ENCODE data around the gene SLF2. TPM values are rescaled to one million over a fixed set of nuclear protein-coding genes. Genes with fewer than 3 reads are reported as not detected.
A peak's percentile ranks its signal among the peaks of the same experiment; 100 is the strongest.

SLF2 gene
- total and polyA plus RNA-seq, 2 of the 13 experiments (the other 11 are each of a cell fraction or from before 2014, with no cell fraction given) = 12.2 to 48.1 TPM

DNA sequence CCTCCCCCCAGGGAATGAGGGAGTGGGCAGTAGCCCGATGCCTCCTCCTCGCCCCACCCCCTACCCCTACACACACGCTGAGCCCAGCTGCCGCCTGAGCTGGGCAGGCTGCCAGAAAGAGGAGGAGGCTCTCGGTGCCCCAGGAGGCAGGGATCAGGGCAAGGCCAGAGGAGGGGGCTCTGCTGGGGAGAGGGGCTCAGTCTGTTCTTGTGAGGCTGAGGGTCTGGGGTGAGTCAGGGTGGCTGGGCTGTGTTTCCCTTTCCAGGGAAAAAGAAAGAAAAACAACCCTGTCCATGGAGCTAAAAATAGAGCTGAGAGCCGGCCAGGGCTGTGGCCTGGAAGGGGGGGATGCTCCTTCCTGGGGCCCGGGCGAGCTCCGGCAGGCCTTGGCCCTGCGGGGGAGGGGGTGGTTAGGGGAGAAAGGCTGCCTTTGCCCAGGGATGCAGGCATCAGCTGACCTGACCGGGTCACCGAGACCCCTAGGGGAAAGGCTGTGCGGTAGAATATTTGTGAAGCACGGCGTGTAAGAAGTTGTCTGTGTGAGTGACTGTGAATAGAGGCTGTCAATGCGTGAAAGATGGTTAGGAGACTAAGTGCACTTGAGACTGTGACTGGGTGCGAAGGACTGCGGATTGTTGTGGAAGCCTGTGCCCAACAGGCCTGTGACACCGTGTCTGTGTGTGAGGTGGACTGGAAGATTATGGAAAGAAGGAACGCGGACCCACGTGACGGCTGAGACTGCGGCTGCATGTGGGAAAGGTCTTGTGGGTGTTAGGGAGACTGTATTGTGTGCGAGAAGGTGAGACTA is 85.6 kb downstream of the SLF2 start (continued):
- TF ChIP-seq CBFB (CRISPR knock-in tag; IDR thresholded peaks at IDR 0.05) (no peak), NCOR1 (IDR thresholded peaks at IDR 0.05; ENCODE audit: borderline replicate concordance, low read length) (no peak), PAWR (CRISPR knock-in tag; IDR thresholded peaks at IDR 0.05; ENCODE audit: borderline replicate concordance) (no peak), ZNF446 (CRISPR knock-in tag; IDR thresholded peaks at IDR 0.05) (no peak), ZSCAN25 (CRISPR knock-in tag; IDR thresholded peaks at IDR 0.05) (no peak), RAD51 (IDR thresholded peaks at IDR 0.05; ENCODE audit: borderline replicate concordance) (no peak), ZFX (CRISPR knock-in tag; IDR thresholded peaks at IDR 0.05; ENCODE audit: low read depth) (peak; percentile 34), SP2 (CRISPR knock-in tag; IDR thresholded peaks at IDR 0.05) (no peak), GMEB2 (CRISPR knock-in tag; IDR thresholded peaks at IDR 0.05; ENCODE audit: low read depth) (no peak), ZNF792 (CRISPR knock-in tag; IDR thresholded peaks at IDR 0.05) (peak; percentile 55; the same call in 1 of the 2 replicates), TBX2 (CRISPR knock-in tag; IDR thresholded peaks at IDR 0.05; ENCODE audit: borderline replicate concordance) (no peak), HMGXB4 (CRISPR knock-in tag; IDR thresholded peaks at IDR 0.05; ENCODE audit: borderline replicate concordance in 1 of 2, low read depth in 1 of 2) (no peak), MZF1 (CRISPR knock-in tag; IDR thresholded peaks at IDR 0.05; ENCODE audit: borderline replicate concordance) (peak; percentile 95; the same call in 1 of the 2 replicates), KLF9 (CRISPR knock-in tag; IDR thresholded peaks at IDR 0.05; ENCODE audit: low read depth) (0 out of 2 replicates have a peak, but pooled peaks have one; percentile 21), HNRNPH1 (optimal IDR thresholded peaks at IDR 0.05; ENCODE audit: low read depth, low read length) (no peak), YEATS2 (CRISPR knock-in tag; IDR thresholded peaks at IDR 0.05; ENCODE audit: borderline replicate concordance) (no peak), TSC22D2 (CRISPR knock-in tag; IDR thresholded peaks at IDR 0.05; ENCODE audit: borderline replicate concordance) (no peak), SUZ12 (IDR thresholded peaks at IDR 0.05; ENCODE audit: low read depth, low read length) (no peak), ZFYVE20 (CRISPR knock-in tag; IDR thresholded peaks at IDR 0.05; ENCODE audit: borderline replicate concordance, low read depth) (0 out of 2 replicates have a peak, but pooled peaks have one; percentile 32), XBP1 (CRISPR knock-in tag; IDR thresholded peaks at IDR 0.05) (no peak)
- TF ChIP-seq, protein P1, sequence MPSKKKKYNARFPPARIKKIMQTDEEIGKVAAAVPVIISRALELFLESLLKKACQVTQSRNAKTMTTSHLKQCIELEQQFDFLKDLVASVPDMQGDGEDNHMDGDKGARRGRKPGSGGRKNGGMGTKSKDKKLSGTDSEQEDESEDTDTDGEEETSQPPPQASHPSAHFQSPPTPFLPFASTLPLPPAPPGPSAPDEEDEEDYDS (CRISPR knock-in tag; IDR thresholded peaks at IDR 0.05) = no peak
- TF ChIP-seq, protein P2, sequence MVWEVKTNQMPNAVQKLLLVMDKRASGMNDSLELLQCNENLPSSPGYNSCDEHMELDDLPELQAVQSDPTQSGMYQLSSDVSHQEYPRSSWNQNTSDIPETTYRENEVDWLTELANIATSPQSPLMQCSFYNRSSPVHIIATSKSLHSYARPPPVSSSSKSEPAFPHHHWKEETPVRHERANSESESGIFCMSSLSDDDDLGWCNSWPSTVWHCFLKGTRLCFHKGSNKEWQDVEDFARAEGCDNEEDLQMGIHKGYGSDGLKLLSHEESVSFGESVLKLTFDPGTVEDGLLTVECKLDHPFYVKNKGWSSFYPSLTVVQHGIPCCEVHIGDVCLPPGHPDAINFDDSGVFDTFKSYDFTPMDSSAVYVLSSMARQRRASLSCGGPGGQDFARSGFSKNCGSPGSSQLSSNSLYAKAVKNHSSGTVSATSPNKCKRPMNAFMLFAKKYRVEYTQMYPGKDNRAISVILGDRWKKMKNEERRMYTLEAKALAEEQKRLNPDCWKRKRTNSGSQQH (CRISPR knock-in tag; IDR thresholded peaks at IDR 0.05; ENCODE audit: low read depth) = no peak
- TF ChIP-seq, protein P3, sequence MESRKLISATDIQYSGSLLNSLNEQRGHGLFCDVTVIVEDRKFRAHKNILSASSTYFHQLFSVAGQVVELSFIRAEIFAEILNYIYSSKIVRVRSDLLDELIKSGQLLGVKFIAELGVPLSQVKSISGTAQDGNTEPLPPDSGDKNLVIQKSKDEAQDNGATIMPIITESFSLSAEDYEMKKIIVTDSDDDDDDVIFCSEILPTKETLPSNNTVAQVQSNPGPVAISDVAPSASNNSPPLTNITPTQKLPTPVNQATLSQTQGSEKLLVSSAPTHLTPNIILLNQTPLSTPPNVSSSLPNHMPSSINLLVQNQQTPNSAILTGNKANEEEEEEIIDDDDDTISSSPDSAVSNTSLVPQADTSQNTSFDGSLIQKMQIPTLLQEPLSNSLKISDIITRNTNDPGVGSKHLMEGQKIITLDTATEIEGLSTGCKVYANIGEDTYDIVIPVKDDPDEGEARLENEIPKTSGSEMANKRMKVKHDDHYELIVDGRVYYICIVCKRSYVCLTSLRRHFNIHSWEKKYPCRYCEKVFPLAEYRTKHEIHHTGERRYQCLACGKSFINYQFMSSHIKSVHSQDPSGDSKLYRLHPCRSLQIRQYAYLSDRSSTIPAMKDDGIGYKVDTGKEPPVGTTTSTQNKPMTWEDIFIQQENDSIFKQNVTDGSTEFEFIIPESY (CRISPR knock-in tag; IDR thresholded peaks at IDR 0.05) = no peak

Measured in HepG2 (cell line).